GM12892 (cell line): ENCODE data around the gene TAGLN2.

ENCODE experiments used
- POLR2A ChIP-seq: IDR thresholded peaks from 2 replicates; pipeline ENCODE4 v1.6.1; 2011; ENCODE audit warnings: low read depth, low read length, control low read depth
- TAF1 ChIP-seq: IDR thresholded peaks from 2 replicates; pipeline ENCODE4 v1.6.1; 2011; ENCODE audit warnings: low read depth, mild to moderate bottlenecking, control low read depth, low read length, borderline replicate concordance

DNA sequence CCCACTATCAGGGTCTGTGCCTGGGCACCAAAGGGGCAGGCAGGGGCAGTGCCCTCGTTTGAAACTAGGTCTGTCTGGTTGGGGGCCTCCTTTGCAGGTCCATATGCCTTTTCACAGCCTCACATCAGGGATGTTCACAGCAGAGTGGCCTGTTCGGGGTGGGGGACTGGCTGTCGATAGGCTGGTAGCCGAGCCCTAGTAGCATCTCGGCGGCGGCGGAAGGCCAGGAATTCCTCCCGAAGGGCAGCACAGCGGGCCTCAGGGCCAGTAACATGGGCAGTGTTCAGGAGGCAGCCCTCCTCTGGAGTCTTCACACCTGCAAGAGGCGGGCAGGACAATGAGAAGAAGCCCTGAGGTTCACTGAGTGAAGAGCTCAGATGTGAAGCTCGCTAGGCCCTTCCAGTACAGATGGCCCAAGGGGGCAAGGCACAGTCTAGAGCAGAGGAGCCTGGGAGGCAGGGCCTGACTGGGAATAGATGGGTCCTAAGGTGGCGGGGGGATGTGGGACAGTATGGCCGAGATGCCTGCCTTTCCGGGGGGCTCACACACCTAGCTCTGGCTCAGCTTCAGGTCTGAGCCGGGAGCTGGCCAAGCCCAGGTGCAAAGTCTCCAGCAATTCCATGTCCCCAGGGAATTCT, 2.0 kb upstream of the TAGLN2 start:
- TF ChIP-seq POLR2A (no peak), TAF1 (no peak)
